DMS153 treated with DMSO at 0.1 percent for 48 hours (cell line): Measurements from ENCODE around the gene FAM222A.
A peak's percentile ranks its signal among the peaks of the same experiment; 100 is the strongest.

ENCODE experiments used
- DNase-seq: peaks from one replicate; lab custom pipeline; 2025; ENCODE audit not compliant: unreplicated experiment; lab: John Stamatoyannopoulos, UW

The FAM222A gene

GRCh38 chr12:109710747-109711595 lies 2.7 kb upstream of the FAM222A start:
- DNase-seq, result no peak

- no peak for DNase-seq
Observed at GRCh38 chr12:109711596-109712461, 1.8 kb upstream of the FAM222A start.

DNA sequence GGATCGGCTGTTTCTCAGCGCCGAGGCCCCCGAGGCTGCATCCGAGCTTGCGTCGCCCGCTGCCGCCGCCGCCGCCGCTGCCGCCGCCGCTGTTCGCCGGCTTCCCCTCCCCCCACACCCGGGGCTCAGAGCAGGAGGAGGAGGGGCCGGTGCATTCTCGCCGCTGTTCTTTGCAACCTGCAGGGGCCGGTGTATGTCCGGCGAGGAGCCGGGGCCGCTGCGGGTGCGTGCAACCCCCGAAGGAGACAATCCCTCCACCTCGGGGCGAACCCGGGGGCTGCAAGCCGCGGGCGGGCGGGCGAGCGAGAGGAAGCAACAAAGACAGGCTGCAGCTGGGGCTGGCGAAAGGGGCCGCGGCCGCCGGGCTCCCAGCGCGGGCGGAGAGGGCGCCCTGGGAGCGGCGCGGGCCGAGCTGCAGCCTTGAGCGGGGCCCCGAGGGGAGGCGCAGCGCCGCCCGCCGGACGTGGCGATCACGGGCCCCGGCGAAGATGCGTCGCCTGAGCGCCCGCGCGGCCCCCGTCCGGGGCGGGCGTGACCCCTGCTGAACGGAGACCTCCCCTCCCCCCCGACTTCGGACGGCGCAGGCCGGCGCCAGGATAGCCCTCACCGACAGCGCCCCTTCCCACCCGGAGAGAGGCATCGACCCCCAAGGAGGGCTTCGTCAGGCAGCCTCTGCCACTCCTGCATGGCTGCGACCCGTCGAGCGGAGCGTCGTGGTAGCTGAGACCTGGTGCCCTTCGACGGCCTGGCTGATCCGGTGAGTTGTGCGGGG lies 702 bp downstream of the FAM222A start:
- DNase-seq, result peak; percentile 55

- no peak for DNase-seq
Observed at GRCh38 chr12:109714913-109715244, 1.3 kb downstream of the FAM222A start.

DNA sequence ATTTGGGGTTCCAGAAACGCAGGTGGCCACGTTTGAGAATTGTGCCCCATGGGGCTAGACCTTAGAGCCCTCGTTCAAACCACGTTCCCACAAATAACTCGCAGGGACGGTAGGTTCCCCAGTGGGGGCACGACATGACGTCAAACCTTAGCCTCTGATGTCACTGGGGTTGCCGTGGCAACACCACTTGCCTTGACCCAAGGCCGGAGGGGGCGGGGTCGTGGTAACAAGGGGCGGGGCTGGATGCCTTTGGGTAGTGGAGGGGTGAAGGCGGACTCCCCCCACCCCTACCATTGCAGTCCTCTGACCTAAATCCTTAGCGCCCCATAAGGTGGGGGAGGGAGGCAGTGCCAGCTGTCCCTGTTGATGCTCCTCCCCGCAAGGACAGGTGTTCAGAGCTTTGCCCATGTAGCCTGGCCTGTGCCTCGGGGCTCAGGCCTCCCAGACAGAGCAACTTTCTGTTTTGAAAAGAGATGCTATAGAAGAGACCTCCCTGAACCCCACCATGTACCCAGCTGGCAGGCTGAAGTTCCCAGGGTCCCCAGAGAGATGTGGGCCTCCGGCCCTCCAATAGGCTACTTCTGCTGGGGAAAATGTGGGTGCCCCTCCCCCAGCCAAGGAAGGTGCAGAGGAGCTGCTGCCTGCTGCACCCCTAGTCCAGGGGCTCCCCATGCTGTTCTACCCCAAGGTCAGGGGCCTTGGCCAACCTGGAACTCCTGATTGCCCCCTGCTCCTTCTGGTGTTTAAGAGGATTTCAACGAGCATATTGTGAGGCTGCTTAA lies 1.9 kb downstream of the FAM222A start:
- peak; percentile 18 for DNase-seq

GRCh38 chr12:109716092-109716479 lies 2.5 kb downstream of the FAM222A start:
- DNase-seq, result no peak

DNA sequence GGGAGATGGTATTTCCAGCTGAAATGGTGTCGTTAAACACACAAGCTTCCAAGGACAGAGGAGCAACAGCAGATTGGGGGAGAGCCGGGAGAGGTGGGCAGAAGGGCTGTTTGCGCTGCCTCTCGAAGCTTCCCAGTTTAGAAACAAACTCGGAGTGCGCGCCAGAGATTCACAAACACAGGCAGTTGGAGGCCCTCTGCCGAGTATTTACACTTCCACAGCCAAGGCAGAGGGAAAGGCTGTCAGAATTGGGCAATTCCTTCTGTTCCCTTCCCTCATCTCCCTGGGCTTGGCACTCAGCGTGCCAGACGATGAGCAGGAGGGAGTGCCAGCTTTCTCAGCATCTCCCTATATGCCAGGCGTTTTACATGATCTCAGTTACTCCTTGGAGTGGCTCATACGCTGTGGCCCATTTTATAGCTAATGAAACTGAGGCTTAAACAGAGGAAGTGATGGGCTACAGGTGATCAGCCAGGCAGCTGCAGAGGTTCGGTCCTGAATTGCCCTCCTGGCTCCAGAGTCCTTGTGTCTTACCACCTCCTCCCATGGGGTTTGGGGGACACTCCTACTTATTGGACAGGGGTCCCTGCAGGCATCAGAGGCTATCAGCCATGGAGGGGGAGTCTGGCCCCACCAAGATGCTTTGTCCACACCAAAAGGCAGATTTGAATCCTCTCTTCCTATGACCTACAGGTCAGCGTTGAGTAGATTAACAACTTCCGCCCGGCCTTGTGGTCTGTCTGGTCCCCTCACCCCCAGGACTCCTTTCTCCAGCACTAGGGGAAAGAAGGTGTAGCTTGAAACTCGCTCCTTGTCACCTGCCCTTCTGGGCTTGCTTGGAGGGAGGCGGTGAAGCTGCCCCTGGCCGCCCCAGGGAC lies 3.1 kb downstream of the FAM222A start:
- DNase-seq, result no peak

DNA sequence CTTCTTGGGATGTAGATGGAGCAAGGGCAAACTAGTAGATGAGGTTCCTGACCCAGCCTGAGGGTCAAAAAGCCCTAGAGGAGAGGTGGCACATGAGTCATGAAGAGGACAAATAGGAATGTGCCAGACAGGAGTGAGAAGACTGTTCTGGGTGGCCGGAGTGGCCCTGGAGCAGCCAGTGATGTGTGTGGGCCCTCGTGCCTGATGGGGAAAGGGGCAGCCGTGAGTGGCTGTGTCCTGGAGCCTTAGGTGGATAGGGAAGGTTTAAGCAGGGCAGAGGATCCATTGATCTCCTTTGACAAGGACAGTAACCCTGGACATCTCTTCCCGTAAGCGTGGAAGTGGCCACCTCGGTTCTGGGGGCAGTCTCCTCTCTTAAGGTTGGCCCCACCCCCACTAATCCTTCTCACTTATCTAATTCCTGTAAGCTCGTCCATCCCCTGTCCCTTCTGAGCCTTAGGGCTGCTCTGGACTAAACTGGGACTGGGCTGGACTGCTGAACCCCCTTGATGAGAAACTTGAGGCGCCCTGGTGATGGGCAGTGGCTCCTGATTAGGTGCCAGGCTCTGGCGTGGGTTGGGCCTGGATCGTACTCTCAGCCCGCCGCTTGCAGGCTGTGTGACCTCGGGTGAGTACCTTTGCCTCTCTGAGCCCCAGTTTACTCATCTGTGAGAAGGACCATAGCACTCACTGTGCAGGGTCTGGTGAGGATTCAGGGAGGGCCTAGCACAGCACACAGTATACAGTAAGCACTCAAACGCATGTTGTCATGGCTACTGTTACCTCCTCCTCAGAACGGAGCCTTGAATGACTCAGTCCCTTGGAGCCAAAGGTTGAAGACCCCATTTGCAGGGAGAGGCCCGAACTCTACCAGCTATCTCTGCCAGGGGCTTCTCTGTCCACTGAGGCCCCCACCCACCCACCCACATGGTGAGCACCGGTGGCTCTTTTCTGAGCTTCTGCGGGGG lies 4.0 kb downstream of the FAM222A start:
- DNase-seq, result no peak

- peak; percentile 41 for DNase-seq
Observed at GRCh38 chr12:109718390-109718789, 4.8 kb downstream of the FAM222A start.

- no peak for DNase-seq
Observed at GRCh38 chr12:109719123-109720022, 5.7 kb downstream of the FAM222A start.

GRCh38 chr12:109720152-109720856 lies 6.7 kb downstream of the FAM222A start:
- no peak for DNase-seq

GRCh38 chr12:109720857-109721189 lies 7.2 kb downstream of the FAM222A start:
- no peak for DNase-seq

DNA sequence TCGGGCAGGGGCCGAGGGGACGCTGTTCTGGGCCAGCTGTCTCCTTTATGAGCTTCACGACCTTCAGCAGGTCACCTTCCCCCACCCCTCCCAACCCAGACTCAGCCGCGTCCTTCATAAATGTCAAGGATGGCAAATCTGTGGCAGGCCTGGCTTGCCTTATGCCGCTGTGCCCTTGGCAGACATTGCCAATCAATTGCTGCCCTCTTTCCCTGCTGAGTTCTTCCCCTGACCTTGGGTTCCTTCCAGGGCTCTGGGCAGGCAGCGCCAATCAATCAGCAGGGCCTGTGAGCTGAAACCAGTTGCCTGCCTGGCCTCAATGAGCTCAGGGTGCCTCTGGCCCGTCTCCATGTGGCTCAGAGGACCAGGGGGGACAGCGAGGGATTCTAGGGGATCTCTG lies 7.7 kb downstream of the FAM222A start:
- DNase-seq, result no peak

GRCh38 chr12:109722022-109722720 lies 8.5 kb downstream of the FAM222A start:
- no peak for DNase-seq

DNA sequence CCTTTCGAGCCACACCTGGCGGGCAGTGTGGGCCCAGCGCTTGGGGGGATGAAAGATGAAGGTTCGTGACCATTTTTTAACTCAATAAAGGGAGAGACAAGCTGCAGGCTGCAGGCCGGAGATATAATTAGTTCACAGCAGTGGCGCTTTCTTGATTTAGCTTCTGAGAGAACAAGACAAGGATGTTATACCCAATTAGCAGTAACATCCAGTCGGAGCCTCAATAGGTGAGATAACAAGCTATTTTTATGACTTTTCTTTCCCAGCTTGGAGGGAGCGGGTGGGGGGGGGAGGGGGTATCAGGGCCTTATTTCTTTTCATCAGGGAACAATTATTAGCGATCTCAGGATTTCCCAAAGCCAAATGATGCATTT lies 9.1 kb downstream of the FAM222A start:
- no peak for DNase-seq

GRCh38 chr12:109723311-109723881 lies 9.8 kb downstream of the FAM222A start:
- DNase-seq, result no peak
